Lung (tissue), 12 donors: Measurements from ENCODE around the gene ASTN2. TPM values are rescaled to one million over a fixed set of nuclear protein-coding genes. Genes with fewer than 3 reads are reported as not detected.
A peak's percentile ranks its signal among the peaks of the same experiment; 100 is the strongest.

Experiments
- ATAC-seq: fragments of 200-7000 bp; cut with Tn5 transposase; one replicate; pipeline ENCODE4 v1.9.1; 2020; ENCODE audit warnings: moderate number of reproducible peaks; ENCODE audit not compliant: insufficient read depth, low FRiP score
- DNase-seq, 3 donors: peaks; one replicate each; pipeline ENCODE4 v3.0.0-alpha.2; 2013 to 2017
- H3K27ac ChIP-seq, 2 donors: one replicate each; pipeline ENCODE4 v1.5.1; 2013; ENCODE audit warnings: mild to moderate bottlenecking in 2 of 2, moderate library complexity in 2 of 2, control low read depth in 1 of 2, inconsistent platforms in 1 of 2, low read depth in 1 of 2, low read length in 1 of 2
- H3K27me3 ChIP-seq, 3 donors: one replicate each; pipeline ENCODE4 v1.5.1; 2013; ENCODE audit warnings: low read length in 2 of 3; ENCODE audit not compliant: control insufficient read depth in 3 of 3, insufficient read depth in 3 of 3
- H3K36me3 ChIP-seq, 4 donors: one replicate each; pipeline ENCODE4 v1.5.1; 2013; ENCODE audit warnings: low read length in 4 of 4, mild to moderate bottlenecking in 1 of 4, moderate library complexity in 1 of 4; ENCODE audit not compliant: control insufficient read depth in 4 of 4, insufficient read depth in 4 of 4
- H3K4me1 ChIP-seq, 5 donors: one replicate each; pipeline ENCODE4 v1.5.1; 2013; ENCODE audit warnings: low read length in 5 of 5, mild to moderate bottlenecking in 2 of 5, moderate library complexity in 1 of 5; ENCODE audit not compliant: control insufficient read depth in 5 of 5, insufficient read depth in 5 of 5
- H3K4me3 ChIP-seq: one replicate; pipeline ENCODE4 v1.5.1; 2013; ENCODE audit warnings: mild to moderate bottlenecking, control low read depth, moderate library complexity
- H3K9ac ChIP-seq, 2 donors: one replicate each; pipeline ENCODE4 v1.5.1; 2013; ENCODE audit warnings: low read length in 2 of 2, control low read depth in 1 of 2; ENCODE audit not compliant: insufficient read depth in 1 of 2
- H3K9me3 ChIP-seq, 4 donors: one replicate each; pipeline ENCODE4 v1.5.1; 2013; ENCODE audit warnings: low read length in 3 of 4, mild to moderate bottlenecking in 1 of 4, moderate library complexity in 1 of 4; ENCODE audit not compliant: control insufficient read depth in 4 of 4, insufficient read depth in 3 of 4
- CTCF ChIP-seq: IDR thresholded peaks from 2 replicates; pipeline ENCODE4 v1.5.1; 2012; ENCODE audit warnings: mild to moderate bottlenecking; ENCODE audit errors: control extremely low read depth, extremely low read depth
- WGBS, 2 donors: extraction: QIAGEN DNeasy Blood & Tissue Kit; methylation state at CpG; one replicate each; pipeline ENCODE4 v1.1.7; 2013; 5-methylcytosine and 5-hydroxymethylcytosine counted together
- polyA plus RNA-seq, 2 donors: library from polyadenylated mRNA; stranded (reverse); fragments of 200-250 nt; gene quantifications; one replicate each; pipeline ENCODE4 v1.2.1, GENCODE V29; 2013
- total RNA-seq, 2 donors: library from RNA; depleted of rRNA in 1 of 2; stranded (reverse); fragments of >200 nt in 1 of 2; gene quantifications; one replicate each; pipeline ENCODE4 v1.2.1, GENCODE V29; 2014 to 2021
- donor health status: control.
- donor health status: control.
- donor health status: Bipolar disorder and iron deficiency.
- donor health status: healthy.
- donor health status: DM: yes; HTN: yes; CAD: no.

The ASTN2 gene
- total and polyA plus RNA-seq, 4 donors: 1.4 to 7.0 (median 3.3) TPM

GRCh38 chr9:117169089-117169621, 245.7 kb downstream of the ASTN2 start:
- Histone ChIP-seq H3K4me3 (no peak overlapping the region), H3K36me3 (no peaks in the 10 kb centered on the region), H3K4me1 (no peaks in the 10 kb centered on the region), H3K27me3 (no peaks in the 10 kb centered on the region), H3K9ac (no peak overlapping the region), H3K27ac (no peak overlapping the region), H3K9me3 (no peaks in the 10 kb centered on the region)
- ATAC-seq: no peak
- WGBS, 2 donors: 22 to 24% methylated on average over 4 of the region's 4 CpGs
- TF ChIP-seq CTCF: no peak
- DNase-seq: peak in 2 of 3 donors; percentile 6 to 29

DNA sequence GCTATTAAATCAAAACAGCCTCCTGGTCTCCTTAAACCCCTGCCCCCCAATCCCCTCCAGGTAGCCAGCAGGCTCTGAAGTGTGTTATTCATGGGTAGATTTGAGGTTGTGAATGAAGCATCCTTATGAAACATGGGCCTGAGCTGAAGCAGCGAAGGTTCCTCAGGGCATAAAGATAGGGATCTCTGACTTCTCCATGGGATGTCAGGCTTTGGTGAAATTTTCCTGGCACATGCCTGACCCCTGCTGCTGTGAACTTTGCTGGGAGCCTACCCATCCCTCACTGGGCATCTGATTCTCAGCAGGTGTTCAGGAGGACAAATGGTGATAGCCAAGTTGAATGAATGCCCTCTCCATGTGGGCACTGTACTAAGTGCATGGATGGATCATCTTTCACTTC, 250.3 kb downstream of the ASTN2 start:
- WGBS, 2 donors: 86 to 94% methylated on average over 1 of the region's 1 CpG
- no peak for TF ChIP-seq CTCF
- no peak overlapping the region for H3K27ac ChIP-seq
- H3K27me3 ChIP-seq: no peaks in the 10 kb centered on the region
- ATAC-seq (no peak), DNase-seq (no peak)
- no peaks in the 10 kb centered on the region for H3K4me1 ChIP-seq
- H3K9ac ChIP-seq: no peak overlapping the region
- no peaks in the 10 kb centered on the region for H3K36me3 ChIP-seq
- no peak overlapping the region for H3K4me3 ChIP-seq
- H3K9me3 ChIP-seq: no peaks in the 10 kb centered on the region

DNA sequence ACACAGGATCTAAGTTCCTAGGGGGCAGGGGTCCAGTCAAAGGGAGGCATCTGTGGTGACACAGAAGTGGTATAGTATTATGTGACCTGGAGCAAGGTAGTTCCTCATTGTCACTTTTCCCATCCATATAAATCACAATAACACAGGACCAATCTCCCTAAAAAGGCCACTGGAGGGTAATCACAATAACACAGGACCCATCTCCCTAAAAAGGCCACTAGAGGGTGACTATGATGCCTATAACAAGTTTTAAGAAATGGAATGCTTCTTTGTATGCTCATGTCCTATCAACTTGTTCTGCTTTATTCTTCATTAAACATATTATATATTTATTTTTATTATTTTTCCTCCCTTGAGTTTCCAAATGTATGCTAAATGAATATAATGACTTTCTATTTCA, 254.6 kb downstream of the ASTN2 start:
- DNase-seq: no peak
- Histone ChIP-seq H3K27me3 (no peaks in the 10 kb centered on the region), H3K36me3 (no peaks in the 10 kb centered on the region), H3K4me3 (no peak overlapping the region), H3K9ac (no peak overlapping the region), H3K4me1 (no peaks in the 10 kb centered on the region), H3K27ac (no peak overlapping the region), H3K9me3 (peaks cover 0 to 1% (median 0%) of the 10 kb centered on the region in 4 donors)
- no peak for ATAC-seq
- TF ChIP-seq CTCF: no peak

- Histone ChIP-seq H3K4me1 (no peaks in the 10 kb centered on the region), H3K9ac (no peak overlapping the region), H3K36me3 (no peaks in the 10 kb centered on the region), H3K27me3 (no peaks in the 10 kb centered on the region), H3K9me3 (peaks cover 0 to 4% (median 0%) of the 10 kb centered on the region in 4 donors), H3K4me3 (no peak overlapping the region), H3K27ac (no peak overlapping the region)
- ATAC-seq: no peak
- 54 to 79% methylated on average over 2 of the region's 2 CpGs for WGBS, 2 donors
- no peak for TF ChIP-seq CTCF
- DNase-seq: no peak
These were observed 257.9 kb downstream of the ASTN2 start for GRCh38 chr9:117156771-117157535.
